Fibroblast of peridontal ligament (primary cell): ENCODE measurements around the gene FES.

Source experiments
- DNase-seq: peaks from one replicate; pipeline ENCODE4 v3.0.0-alpha.2; 2010; ENCODE audit errors: extremely low read depth

Gene FES

GRCh38 chr15:90876046-90876445 is 8.3 kb upstream of the FES start:
- DNase-seq: no peak

- no peak for DNase-seq
These were observed 7.7 kb upstream of the FES start for GRCh38 chr15:90876512-90877170.

- DNase-seq: no peak
These were observed 7.0 kb upstream of the FES start for GRCh38 chr15:90877315-90877714.

GRCh38 chr15:90877996-90878395 is 6.3 kb upstream of the FES start:
- DNase-seq: no peak

- no peak for DNase-seq
These were observed 5.6 kb upstream of the FES start for GRCh38 chr15:90878660-90879059.

GRCh38 chr15:90879730-90880366 is 4.5 kb upstream of the FES start:
- DNase-seq: no peak

- no peak for DNase-seq
These were observed 3.7 kb upstream of the FES start for GRCh38 chr15:90880381-90881145.

- DNase-seq: no peak
These were observed 2.9 kb upstream of the FES start for GRCh38 chr15:90881181-90881977.

GRCh38 chr15:90881978-90882721 is 2.2 kb upstream of the FES start:
- no peak for DNase-seq

- DNase-seq: no peak
These were observed 1.4 kb upstream of the FES start for GRCh38 chr15:90882781-90883525.

GRCh38 chr15:90883526-90883975 is 753 bp upstream of the FES start:
- no peak for DNase-seq

GRCh38 chr15:90884719-90885431 is 571 bp downstream of the FES start:
- no peak for DNase-seq

GRCh38 chr15:90885432-90886290 is 1.4 kb downstream of the FES start:
- DNase-seq: peak; percentile 66

- no peak for DNase-seq
These were observed 1.9 kb downstream of the FES start for GRCh38 chr15:90886291-90886614.

- DNase-seq: no peak
These were observed 2.8 kb downstream of the FES start for GRCh38 chr15:90887037-90887481.

GRCh38 chr15:90889313-90889730 is 5.0 kb downstream of the FES start:
- DNase-seq: no peak

- DNase-seq: no peak
These were observed 5.6 kb downstream of the FES start for GRCh38 chr15:90889736-90890456.

GRCh38 chr15:90890839-90891238 is 6.5 kb downstream of the FES start:
- DNase-seq: no peak
